GM19467 (cell line): ENCODE results near the gene APPL1.
"Not testable (repeated sequence)": the region's sequence is repeated elsewhere in the genome, so short reads cannot be mapped to it uniquely, and the experiment has no call there.

Experiments
- ATAC-seq: cut with Tn5 transposase; IDR thresholded peaks from one replicate; pipeline ENCODE4 v1.9.1; 2021; ENCODE audit warnings: mild to moderate bottlenecking, moderate library complexity; ENCODE audit not compliant: unreplicated experiment

Gene APPL1

GRCh38 chr3:57261929-57262328 is 34.4 kb downstream of the APPL1 start:
- no peak for ATAC-seq

GRCh38 chr3:57268416-57268815 is 40.9 kb downstream of the APPL1 start:
- no peak for ATAC-seq

GRCh38 chr3:57274845-57275244 is 47.3 kb downstream of the APPL1 start:
- no peak for ATAC-seq

- no peak for ATAC-seq
These were observed 47.9 kb downstream of the APPL1 start for GRCh38 chr3:57275393-57275792.

GRCh38 chr3:57278237-57278636 is 50.7 kb downstream of the APPL1 start:
- ATAC-seq = no peak

- no peak for ATAC-seq
These were observed 52.2 kb downstream of the APPL1 start for GRCh38 chr3:57279685-57280084.

GRCh38 chr3:57281715-57282114 is 54.2 kb downstream of the APPL1 start:
- ATAC-seq = no peak

- no peak for ATAC-seq
These were observed 55.8 kb downstream of the APPL1 start for GRCh38 chr3:57283334-57283733.

- ATAC-seq = no peak
These were observed 59.7 kb downstream of the APPL1 start for GRCh38 chr3:57287205-57287604.

GRCh38 chr3:57288403-57288802 is 60.9 kb downstream of the APPL1 start:
- no peak for ATAC-seq

- no peak for ATAC-seq
These were observed 64.8 kb downstream of the APPL1 start, which contains the start of gene ASB14 for GRCh38 chr3:57292159-57292896. ASB14 (minus strand) TSS chr3:57292685; CDS start chr3:57292033, 652 bp downstream.

GRCh38 chr3:57292897-57293526 is 65.5 kb downstream of the APPL1 start:
- ATAC-seq = no peak

GRCh38 chr3:57298041-57298440 is 70.5 kb downstream of the APPL1 start:
- ATAC-seq = no peak

GRCh38 chr3:57303520-57303919 is 76.0 kb downstream of the APPL1 start:
- not testable (repeated sequence) for ATAC-seq

- no peak for ATAC-seq
These were observed 82.3 kb downstream of the APPL1 start for GRCh38 chr3:57309769-57310360.

GRCh38 chr3:57314204-57314603 is 86.7 kb downstream of the APPL1 start:
- ATAC-seq = no peak
